Tongue (tissue), 2 donors: Measurements from ENCODE around the gene IQCE. TPM values are rescaled to one million over a fixed set of nuclear protein-coding genes. Genes with fewer than 3 reads are reported as not detected.

Experiments used
- DNase-seq: peaks from one replicate; pipeline ENCODE4 v3.0.0-alpha.2; 2015
- total RNA-seq: library from RNA; depleted of rRNA; stranded (reverse); fragments of >200 nt; gene quantifications from one replicate; pipeline ENCODE4 v1.2.3, GENCODE V29; 2014

Gene IQCE
- total RNA-seq, 1 donor from 2014 or later, result 6.4 TPM

DNA sequence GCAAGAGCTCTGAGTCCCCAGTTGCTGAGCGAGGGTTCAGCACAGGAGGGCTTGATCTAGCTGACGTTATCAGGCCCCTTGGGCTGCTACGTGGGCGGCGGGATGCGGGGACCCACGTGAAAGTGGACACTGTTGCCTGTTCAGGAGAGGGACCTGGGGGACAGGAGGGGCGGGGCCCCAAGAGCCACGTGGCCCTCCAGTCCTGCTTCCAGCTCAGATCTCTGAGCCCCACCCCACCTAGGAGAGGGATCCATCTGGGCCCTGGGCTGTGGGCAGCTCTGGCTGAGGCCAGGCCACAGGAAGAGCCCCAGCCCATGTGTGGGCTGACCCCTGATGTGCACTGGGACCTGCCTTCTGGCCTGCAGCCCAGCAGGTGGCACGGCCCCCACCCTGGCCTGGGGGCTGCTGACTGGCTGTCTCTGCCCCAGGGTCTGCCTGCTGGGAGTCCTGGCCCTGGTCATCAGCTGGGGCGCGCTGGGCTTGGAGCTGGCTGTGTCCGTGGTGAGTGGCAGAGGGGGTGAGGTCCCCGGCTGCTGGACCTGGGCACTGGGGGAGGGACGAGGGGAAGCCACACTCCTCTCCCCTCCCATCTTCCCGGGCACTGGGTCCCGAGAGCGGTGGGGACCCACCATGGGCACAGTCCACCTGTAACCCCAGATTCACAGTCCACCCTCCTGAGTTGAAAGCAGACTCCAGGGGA is 90.5 kb downstream of the IQCE start:
- DNase-seq, result no peak

- no peak for DNase-seq
Observed at GRCh38 chr7:2649991-2650390, 91.2 kb downstream of the IQCE start.

- DNase-seq, result no peak
Observed at GRCh38 chr7:2650451-2650850, 91.7 kb downstream of the IQCE start.

- no peak for DNase-seq
Observed at GRCh38 chr7:2651336-2651735, 92.6 kb downstream of the IQCE start.

DNA sequence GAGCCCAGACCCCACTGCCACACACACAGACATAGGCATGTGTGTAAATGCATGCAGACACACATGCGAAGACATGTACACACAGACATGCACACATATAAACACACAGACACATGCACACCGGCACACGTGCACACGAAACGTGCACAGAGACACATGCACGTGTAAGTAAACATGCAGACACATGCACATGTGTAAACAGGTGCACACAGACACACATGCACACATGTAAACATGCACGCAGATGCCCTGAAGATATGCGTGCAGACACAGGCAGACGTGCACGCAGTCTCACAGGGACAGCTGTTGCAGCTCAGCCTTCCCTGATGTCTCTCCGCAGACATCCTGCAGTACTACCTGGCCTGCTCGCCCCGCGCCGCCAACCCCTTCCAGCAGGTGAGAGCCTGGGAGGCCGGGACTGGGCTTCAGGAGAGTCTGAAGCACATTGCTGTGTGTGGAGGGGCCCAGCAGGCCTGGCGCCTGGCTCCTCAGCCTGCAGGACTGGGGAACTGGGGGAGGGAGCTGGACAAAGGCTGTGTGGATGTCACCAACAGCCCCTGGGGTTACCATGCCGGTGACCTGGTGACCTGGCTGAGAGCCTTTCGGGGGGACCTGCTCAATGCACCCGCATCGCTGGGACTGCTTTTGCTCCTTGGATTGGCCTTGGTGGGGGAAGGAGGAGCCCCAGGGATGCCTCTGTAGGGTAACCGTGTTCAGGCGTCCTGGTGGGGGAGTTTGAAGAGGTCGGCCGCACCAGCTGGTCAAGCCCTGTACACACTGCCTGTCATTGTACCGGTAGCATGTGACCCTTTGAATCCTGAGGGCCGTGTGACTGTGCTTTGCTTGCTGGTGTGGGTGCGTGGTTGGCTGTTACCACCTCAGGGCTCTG is 93.3 kb downstream of the IQCE start:
- no peak for DNase-seq

DNA sequence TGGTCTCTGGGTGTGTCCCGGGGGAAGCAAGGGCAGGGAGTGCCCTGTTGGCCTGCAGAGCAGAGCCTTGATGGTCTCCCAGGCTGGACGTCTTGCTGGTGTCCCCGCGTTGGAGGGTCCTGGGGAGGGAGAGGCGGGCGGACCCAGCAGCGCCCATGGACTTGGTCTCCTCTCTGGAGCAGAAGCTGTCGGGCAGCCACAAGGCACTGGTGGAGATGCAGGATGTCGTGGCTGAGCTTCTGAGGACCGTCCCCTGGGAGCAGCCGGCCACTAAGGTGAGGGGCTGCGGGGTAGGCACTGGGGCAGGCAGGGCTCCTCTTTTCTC is 93.9 kb downstream of the IQCE start:
- no peak for DNase-seq

- DNase-seq, result no peak
Observed at GRCh38 chr7:2654059-2654458, 95.3 kb downstream of the IQCE start.

DNA sequence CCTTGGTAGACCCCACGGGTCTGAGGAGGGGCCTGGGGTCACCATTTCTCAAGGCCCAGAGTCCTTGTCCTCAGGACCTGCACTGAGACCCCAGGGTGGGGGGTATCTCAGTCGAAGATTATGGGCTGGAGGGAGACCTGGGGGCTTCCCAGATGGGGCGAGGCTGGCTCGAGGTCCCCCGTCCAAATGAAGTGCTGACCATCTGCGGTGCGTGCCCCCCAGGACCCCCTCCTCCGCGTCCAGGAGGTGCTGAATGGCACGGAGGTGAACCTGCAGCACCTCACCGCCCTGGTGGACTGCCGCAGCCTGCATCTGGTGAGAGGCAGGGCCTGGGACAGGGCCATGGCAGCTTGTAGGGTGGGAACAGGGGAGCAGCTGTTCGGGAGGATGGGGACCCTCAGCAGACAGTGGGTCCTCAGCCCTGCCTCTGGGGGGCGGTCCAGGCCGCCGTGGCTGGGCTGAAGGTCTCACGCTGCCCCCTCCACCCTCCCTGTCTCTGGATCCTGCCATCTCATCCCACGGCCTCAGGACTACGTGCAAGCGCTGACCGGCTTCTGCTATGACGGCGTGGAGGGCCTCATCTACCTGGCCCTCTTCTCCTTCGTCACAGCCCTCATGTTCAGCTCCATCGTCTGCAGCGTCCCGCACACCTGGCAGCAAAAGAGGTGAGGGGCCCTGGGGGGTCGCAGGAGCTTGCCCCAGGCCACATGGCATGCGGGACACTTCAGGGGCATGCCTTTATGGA is 97.3 kb downstream of the IQCE start:
- DNase-seq, result no peak

DNA sequence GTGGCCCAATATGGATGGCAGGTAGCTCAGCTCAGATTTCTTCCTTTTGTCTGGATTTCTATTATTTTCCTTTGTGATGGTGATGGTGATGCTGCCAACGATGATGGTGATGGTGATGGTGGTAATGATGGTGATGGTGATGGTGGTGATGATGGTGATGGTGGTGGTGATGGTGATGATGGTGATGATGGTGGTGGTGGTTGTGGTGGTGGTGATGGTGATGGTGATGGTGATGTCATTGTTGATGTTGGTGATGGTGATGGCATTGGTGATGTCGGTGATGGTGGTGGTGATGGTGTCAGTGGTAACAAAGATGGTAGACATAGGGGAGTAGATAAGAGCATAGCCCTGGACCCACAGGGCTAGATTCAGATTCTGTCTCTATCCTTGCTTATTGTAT is 98.4 kb downstream of the IQCE start:
- DNase-seq, result no peak

- DNase-seq, result no peak
Observed at GRCh38 chr7:2657920-2658671, 99.3 kb downstream of the IQCE start.

- no peak for DNase-seq
Observed at GRCh38 chr7:2658941-2659340, 100.2 kb downstream of the IQCE start.

DNA sequence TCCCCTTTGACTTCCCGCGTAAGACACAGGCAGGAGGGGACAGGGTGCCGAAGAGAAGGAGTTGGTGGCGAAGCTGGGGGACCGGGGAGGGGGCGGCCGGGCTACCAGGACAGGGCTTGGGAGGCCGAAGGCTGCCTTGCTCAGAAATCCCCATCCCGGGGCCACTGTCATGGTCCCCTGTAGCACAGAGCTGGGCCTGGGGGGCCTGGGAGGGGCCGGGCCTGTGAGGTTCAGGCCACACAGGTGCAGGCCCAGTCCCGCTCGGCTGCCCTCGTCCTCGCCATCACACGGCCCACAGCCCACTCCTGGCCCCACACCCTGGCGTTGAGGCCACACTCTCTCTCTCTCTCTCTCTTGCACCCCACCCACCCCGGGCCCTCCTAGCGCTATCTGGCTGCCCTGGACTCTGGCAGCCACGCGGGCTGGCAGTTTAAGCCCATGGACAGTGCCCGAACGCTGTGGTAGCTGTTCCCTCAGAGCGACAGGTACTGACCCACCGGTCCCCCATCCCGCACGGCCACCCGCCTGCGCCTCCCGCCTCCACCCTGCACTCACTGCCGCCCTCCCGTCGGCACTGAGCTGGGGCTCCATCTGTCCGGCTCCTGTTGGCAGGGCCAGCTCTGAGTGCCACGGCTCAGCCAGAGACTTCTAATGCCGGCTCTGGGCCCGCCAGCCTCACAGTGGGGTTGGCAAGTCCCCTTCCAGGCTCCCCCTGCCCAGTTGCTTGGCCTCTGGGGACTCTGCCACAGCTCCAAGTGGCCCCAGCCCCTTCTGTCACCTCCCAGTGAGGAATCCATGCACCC is 101.0 kb downstream of the IQCE start:
- DNase-seq, result no peak

DNA sequence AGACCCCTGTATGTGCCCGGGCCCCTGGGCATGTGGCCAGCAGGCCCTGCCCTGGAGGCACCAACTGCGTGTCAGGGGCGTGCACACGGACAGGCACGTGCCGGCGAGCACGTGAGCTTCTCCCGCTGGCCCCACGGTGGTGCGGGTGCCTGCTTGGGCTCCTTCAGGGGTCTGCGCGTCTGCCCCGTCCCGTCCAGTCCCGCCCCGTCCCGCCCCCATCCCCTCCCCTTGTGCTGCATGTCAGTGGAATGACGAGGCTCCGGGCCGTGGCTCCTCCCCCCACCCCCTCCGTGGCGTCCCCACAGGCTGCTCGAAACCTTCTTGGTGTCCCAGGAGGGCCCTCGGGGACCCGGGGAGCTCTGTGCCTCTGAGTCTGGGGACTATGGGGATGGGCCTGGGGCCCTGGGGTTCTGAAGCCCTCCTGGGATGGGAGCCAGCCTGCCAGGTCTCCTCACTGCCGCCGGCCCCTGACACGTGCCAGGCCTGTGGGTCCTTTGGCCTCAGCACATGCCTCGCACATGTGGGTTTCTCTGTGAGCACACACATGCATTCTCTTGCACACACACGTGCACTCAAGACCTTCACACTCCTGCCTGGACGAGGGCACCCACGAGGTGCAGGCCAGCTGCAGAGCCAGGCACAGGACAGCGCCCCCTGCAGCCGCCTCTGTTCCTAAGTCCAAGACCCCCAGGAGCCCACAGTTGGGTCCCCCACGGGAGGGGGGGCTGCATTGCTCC is 101.7 kb downstream of the IQCE start:
- no peak for DNase-seq

- no peak for DNase-seq
Observed at GRCh38 chr7:2661096-2661449, 102.3 kb downstream of the IQCE start.

DNA sequence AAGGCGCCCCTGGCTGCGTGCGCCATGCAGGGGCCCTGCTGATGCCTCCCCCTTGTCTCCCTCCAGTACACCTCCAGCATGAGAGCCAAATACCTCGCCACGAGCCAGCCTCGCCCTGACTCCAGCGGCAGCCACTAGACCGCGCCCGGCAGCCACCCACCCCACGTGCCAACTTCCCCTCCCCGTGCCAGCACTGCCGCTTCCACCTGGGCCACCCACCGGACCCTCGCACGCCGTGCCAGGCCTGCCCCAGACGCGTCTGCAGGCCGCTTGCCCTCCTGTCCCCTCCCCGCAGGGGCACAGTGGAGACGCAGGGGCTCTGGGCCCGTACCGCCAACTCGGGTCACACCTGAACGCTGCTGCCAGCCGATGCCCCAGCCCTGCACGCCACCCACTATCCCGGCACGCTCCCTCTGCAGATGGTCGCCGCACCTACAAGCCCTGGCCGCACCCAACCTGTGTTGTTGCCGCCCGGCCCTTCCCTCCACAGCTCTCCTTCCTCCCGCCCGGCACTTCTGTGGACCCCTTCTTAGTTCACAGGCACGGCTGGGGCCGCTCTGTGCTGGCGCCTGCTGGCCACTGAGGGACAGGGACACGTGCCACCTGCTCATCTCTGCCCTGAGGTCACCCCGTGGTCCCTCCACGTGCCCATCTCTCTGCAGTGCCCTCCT is 103.0 kb downstream of the IQCE start:
- no peak for DNase-seq

DNA sequence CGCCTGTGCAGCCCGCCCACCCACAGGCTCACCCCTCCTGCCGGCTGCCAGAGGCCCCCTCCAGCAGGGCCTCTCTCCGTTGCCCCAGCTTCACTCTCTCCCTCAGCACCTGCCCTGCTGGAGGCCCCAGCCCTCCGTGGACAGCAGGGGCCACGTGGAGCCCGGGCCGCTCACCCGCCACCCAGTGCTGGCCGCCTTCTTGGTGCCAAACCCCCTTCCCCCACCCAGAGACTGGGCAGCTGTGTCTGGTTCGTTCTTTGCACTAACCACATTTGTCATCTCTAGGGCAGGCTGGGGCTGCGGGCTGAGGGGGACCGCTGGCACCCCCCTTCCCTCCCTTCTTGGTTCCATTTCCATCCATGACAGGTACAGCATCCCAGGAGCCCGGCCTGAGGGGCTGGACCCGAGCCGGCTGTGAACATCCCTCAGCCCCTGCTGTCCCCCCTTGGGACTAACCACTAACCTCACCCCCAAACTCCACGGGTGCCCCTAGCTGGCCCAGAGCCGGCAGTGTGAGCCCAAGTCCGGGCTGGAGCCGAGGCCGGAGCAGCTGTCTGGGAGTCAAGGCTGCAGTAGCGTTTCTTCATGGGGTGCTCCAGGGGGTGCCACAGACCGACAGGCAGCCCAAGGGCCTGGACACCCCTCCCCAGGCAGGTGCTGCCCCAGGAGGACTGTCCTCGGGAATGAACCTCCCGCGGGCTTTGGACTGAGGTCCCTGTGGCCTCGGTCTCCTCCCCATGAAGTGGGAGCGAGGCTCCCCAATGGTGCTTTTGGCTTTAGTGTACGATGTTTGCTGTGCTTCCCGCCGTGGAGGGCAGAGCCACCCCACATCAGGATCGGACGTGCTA is 103.7 kb downstream of the IQCE start:
- DNase-seq, result peak; percentile 42

- peak; percentile 54 for DNase-seq
Observed at GRCh38 chr7:2663121-2663886, 104.5 kb downstream of the IQCE start.

- no peak for DNase-seq
Observed at GRCh38 chr7:2663960-2664359, 105.2 kb downstream of the IQCE start.
